AG04450 (cell line): ENCODE results near the gene JHY. TPM values are rescaled to one million over a fixed set of nuclear protein-coding genes. Genes with fewer than 3 reads are reported as not detected.

ENCODE experiments used
- CTCF ChIA-PET: fragments of 300-600, 350-600 bp; formaldehyde crosslinking; extraction: SDS; loops from one replicate; lab custom pipeline; 2022; ENCODE audit warnings: antibody characterized with exemption, inconsistent platforms; lab: Charles Lee
- POLR2A ChIA-PET: fragments of 350-600 bp; formaldehyde crosslinking; extraction: SDS; loops from one replicate; lab custom pipeline; 2021; ENCODE audit warnings: antibody characterized with exemption, inconsistent platforms; lab: Yijun Ruan, JAX
- DNase-seq: peaks from one replicate; pipeline ENCODE4 v3.0.0-alpha.2; 2011; ENCODE audit warnings: low read depth, low spot score
- H3K27ac ChIP-seq: one replicate; pipeline ENCODE4 v1.5.1; 2012; ENCODE audit warnings: low read depth, low read length, control low read depth
- H3K27me3 ChIP-seq: one replicate; pipeline ENCODE4 v1.6.0; 2012; ENCODE audit warnings: low read length; ENCODE audit not compliant: control insufficient read depth, insufficient read depth
- H3K4me3 ChIP-seq: 2 replicates; pipeline ENCODE4 v1.5.1; 2011; ENCODE audit warnings: mild to moderate bottlenecking, low read depth, low read length, control low read depth
- H3K9me3 ChIP-seq: 2 replicates; pipeline ENCODE4 v1.5.1; 2012; ENCODE audit warnings: low read length; ENCODE audit not compliant: control insufficient read depth, insufficient read depth
- CTCF ChIP-seq: IDR thresholded peaks from 2 replicates; pipeline ENCODE4 v1.5.1; 2011; ENCODE audit warnings: low read depth, low read length, control low read depth, inconsistent platforms
- polyA plus RNA-seq: library from polyadenylated mRNA; depleted of rRNA; stranded (reverse); fragments of >200 nt; gene quantifications from 2 replicates; pipeline ENCODE4 v1.2.3, GENCODE V29; 2011

JHY gene
- polyA plus RNA-seq, 1 experiment = 1.4 TPM

GRCh38 chr11:122938557-122938956, 56.0 kb downstream of the JHY start:
- no peak for DNase-seq
- TF ChIP-seq CTCF = no peak
- ChIA-PET POLR2A (no interaction called here), CTCF (no interaction called here)
- Histone ChIP-seq H3K27ac (no peak overlapping the region), H3K27me3 (peaks cover 8% of the 10 kb centered on the region), H3K9me3 (no peaks in the 10 kb centered on the region), H3K4me3 (no peak overlapping the region)

GRCh38 chr11:122951211-122951610, 68.7 kb downstream of the JHY start:
- H3K27ac ChIP-seq = no peak overlapping the region
- CTCF ChIA-PET = no interaction called here
- DNase-seq = no peak

GRCh38 chr11:122954455-122954854, 71.9 kb downstream of the JHY start:
- no peak for DNase-seq
- TF ChIP-seq CTCF = no peak
- CTCF ChIA-PET = no interaction called here

More at GRCh38 chr11:122951211-122951610, 68.7 kb downstream of the JHY start:
- H3K27me3 ChIP-seq = peaks cover 18% of the 10 kb centered on the region
- H3K4me3 ChIP-seq = no peak overlapping the region
- POLR2A ChIA-PET = no interaction called here
- TF ChIP-seq CTCF = no peak
- no peaks in the 10 kb centered on the region for H3K9me3 ChIP-seq

GRCh38 chr11:122963961-122964360, 81.4 kb downstream of the JHY start:
- Histone ChIP-seq H3K4me3 (no peak overlapping the region), H3K27me3 (peaks cover 5% of the 10 kb centered on the region), H3K27ac (no peak overlapping the region), H3K9me3 (no peaks in the 10 kb centered on the region)
- ChIA-PET POLR2A (no interaction called here), CTCF (interaction anchor here (0.6 kb wide), 1 partner anchor 131 kb away, joined by 3 read pairs; no protein-coding TSS in a partner anchor)
- TF ChIP-seq CTCF = no peak
- DNase-seq = no peak

More at GRCh38 chr11:122954455-122954854, 71.9 kb downstream of the JHY start:
- Histone ChIP-seq H3K27me3 (peaks cover 18% of the 10 kb centered on the region), H3K27ac (no peak overlapping the region), H3K4me3 (no peak overlapping the region), H3K9me3 (no peaks in the 10 kb centered on the region)
- POLR2A ChIA-PET = no interaction called here

- no peak for TF ChIP-seq CTCF
- no peak overlapping the region for H3K4me3 ChIP-seq
- DNase-seq = no peak
- H3K9me3 ChIP-seq = peaks cover 3% of the 10 kb centered on the region; the same call in 1 of the 2 replicates
- no peak overlapping the region for H3K27ac ChIP-seq
- CTCF ChIA-PET = no interaction called here
- POLR2A ChIA-PET = no interaction called here
- peaks cover 67% of the 10 kb centered on the region for H3K27me3 ChIP-seq
These were observed 93.6 kb downstream of the JHY start for GRCh38 chr11:122976061-122976733.
